A549 treated with CpdA at 1 μM for 4 hours (cell line): ENCODE results near the gene RNF115. TPM values are rescaled to one million over a fixed set of nuclear protein-coding genes. Genes with fewer than 3 reads are reported as not detected.

Experiments used
- total RNA-seq: library from RNA; stranded (reverse); fragments of 200-300 nt; extraction: Qiagen RNA extraction; gene quantifications from 5 replicates; pipeline ENCODE4 v1.2.3, GENCODE V29; 2022; ENCODE audit warnings: low read depth

The RNF115 gene
- total RNA-seq, result 9.4 to 12.2 TPM (median 10.8 TPM) in 5 replicates

DNA sequence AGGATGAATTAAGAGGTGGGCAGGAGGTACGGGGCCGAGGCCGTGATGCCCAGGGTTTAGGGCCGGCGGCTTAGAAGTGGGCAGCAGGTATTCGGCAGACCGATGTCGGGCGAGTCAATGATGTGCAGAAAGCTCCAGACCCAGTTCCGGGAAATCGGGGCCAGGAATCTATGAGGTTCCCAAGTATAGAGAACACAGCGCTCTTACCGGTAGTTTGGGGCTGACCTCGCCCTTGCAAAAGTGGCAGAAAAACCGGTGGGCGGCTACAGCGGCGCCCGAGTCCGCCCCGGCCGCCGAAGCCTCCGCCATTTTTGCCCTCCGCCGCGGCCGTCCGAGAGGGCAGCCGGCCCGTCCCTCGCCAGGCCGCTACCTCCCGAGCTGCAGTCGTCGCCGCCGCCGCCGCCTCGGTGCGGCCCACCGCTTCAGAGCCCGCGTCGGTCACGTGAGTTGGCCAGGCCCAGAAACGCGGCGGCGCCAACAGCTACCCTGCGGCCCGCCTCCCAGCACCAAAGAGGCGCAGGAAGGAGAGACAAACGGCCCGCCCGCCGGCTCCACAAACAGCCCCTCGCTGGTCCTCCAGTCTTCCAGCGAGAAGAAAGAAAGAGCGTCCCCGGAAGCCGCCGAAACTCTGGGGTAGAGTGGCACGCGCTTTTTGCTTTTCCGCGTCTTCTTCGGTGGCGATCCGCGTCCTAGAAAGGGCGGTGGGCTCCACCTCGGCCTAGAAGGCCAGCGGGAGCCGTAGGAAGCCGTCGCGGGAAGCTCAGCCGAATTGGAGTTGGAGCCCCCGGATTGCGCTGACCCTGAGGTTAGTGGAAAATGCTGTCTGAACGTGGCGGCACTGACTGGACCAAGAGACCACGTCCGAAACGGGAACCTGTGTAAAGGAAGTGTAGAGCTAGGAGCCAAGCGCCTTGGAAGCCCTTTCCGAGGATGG is at the start of gene RNF115, which contains the start of gene POLR3C:
TSS of gene RNF115 (minus strand) at position 531 of the 934 bp plus-strand sequence. CDS start at position 309, 222 bp downstream.
TSS of gene POLR3C (plus strand) at position 636 of the 934 bp plus-strand sequence. CDS start 1,577 bp downstream, outside the sequence.

DNA sequence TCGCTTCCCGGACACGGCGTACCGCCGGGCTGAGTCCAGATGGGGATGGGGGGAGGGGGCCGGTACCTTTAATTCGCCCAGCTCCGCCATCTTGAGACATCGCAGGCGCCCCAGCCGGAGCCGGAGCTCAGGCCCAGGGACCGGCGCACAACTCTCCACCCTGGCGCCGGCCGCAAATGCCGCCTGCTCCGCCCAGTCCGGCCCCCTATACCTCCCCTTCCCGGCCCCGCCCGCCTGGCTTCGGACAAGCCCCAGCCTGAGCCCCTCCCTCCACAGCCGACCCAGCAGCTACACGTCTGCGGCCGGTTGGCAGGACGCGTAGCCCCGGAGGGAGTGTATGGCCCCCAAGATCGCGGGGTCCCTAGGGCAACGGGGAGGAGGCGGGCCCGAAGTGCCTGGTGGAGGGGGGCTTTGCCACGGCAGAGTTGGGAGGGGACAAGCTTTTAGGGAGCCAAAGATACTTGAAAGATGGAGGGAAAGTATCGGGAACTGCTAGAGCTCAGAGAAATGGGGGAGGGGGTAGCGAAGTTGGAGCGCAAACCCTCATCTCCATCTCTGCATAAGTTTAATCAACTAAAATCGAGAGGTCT is 35.1 kb upstream of the RNF115 start, which contains the start of gene PIAS3:
TSS of gene PIAS3 (minus strand) at position 181 of the 590 bp plus-strand sequence. CDS start at position 90, 91 bp downstream.

DNA sequence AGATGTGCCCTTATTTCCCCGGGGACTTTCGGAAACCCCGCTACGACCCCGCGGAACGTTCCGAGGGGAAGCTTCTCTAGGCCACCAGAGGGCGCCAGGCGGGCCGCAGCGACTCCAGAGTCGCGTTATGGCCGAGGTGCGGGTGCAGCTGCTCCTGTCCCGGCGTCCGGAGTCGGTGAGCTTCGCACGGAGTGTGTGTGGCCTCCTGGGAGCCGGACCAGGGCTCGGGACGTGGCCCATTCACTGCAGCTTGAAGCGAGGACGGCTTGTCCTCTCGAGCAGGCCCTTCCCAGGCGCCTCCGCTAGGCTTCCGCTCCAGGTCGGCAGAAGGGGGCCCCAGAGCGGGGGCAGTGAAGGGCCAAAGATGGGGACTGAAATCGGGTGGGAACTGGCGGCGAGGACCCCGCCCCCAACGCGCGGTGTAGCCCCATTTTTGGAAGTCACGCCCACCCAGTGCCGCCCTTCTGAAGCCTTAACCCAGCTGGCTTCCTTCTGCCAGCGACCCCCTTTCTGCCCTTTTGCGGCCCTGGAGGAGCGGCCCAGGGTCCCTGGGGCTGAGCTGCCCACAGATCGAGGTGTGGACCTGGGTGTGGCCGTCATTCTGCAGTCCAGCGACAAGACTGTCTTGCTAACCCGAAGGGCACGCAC is 21.7 kb upstream of the RNF115 start, which contains the start of gene NUDT17:
TSS of gene NUDT17 (plus strand) at position 117 of the 648 bp plus-strand sequence. CDS start at position 128, 11 bp downstream.

GRCh38 chr1:145719230-145720079 is 104.4 kb downstream of the RNF115 start, which contains the start of gene CD160:
Gene CD160, plus strand, starts transcription at chr1:145719499. Its CDS starts 8,829 bp downstream, at chr1:145728328.

GRCh38 chr1:145707183-145707867 is 116.6 kb downstream of the RNF115 start, which contains the start of gene PDZK1:
Gene PDZK1, minus strand, starts transcription at chr1:145707368. Its CDS starts 19,347 bp downstream, at chr1:145688021.

Other genes starting within 250 kb of the RNF115 start
- 14.1 to 16.6 TPM (median 14.3 TPM) in 5 replicates for gene GPR89A, start 216.1 kb downstream of the RNF115 start, total RNA-seq
- 0.45 to 1.2 TPM (median 0.86 TPM) in 5 replicates for gene PDZK1, start 116.7 kb downstream of the RNF115 start, total RNA-seq
- 0.10 TPM in 1 of 5 replicates, not detected in the others for gene CD160, start 104.6 kb downstream of the RNF115 start, total RNA-seq
- 32.0 to 38.8 TPM (median 35.2 TPM) in 5 replicates for gene POLR3C, start 105 bp upstream of the RNF115 start, total RNA-seq
- gene NUDT17, start 21.5 kb upstream of the RNF115 start, total RNA-seq, result 5.1 to 6.4 TPM (median 5.6 TPM) in 5 replicates
- 22.0 to 28.1 TPM (median 26.4 TPM) in 5 replicates for gene PIAS3, start 35.0 kb upstream of the RNF115 start, total RNA-seq
- 0.04 TPM in 1 of 5 replicates, not detected in the others for gene ANKRD35, start 61.8 kb upstream of the RNF115 start, total RNA-seq
- gene ITGA10, start 86.0 kb upstream of the RNF115 start, total RNA-seq, result 0.23 to 0.48 TPM (median 0.35 TPM) in 5 replicates
- 19.4 to 23.4 TPM (median 22.0 TPM) in 5 replicates for gene PEX11B, start 94.6 kb upstream of the RNF115 start, total RNA-seq
- gene RBM8A, start 103.4 kb upstream of the RNF115 start, total RNA-seq, result 193 to 235 TPM (median 203 TPM) in 5 replicates
- gene LIX1L, start 133.9 kb upstream of the RNF115 start, total RNA-seq, result 7.8 to 11.1 TPM (median 9.4 TPM) in 5 replicates
- 0.12 to 0.27 TPM (median 0.17 TPM) in 5 replicates for gene ANKRD34A, start 140.5 kb upstream of the RNF115 start, total RNA-seq
- 9.0 to 11.0 TPM (median 9.6 TPM) in 5 replicates for gene POLR3GL, start 140.6 kb upstream of the RNF115 start, total RNA-seq
- 0.13 to 0.49 TPM (median 0.19 TPM) in 5 replicates for gene TXNIP, start 172.5 kb upstream of the RNF115 start, total RNA-seq
- gene HJV, start 197.6 kb upstream of the RNF115 start, total RNA-seq, result not detected in 5 replicates